GM18868 (cell line): Measurements from ENCODE around the gene DENND2D.
A peak's percentile ranks its signal among the peaks of the same experiment; 100 is the strongest.
"Not testable (repeated sequence)": the region's sequence is repeated elsewhere in the genome, so short reads cannot be mapped to it uniquely, and the experiment has no call there.

Source experiments
- ATAC-seq: cut with Tn5 transposase; IDR thresholded peaks from one replicate; pipeline ENCODE4 v1.9.1; 2021; ENCODE audit warnings: mild to moderate bottlenecking, moderate library complexity; ENCODE audit not compliant: unreplicated experiment

Gene DENND2D

DNA sequence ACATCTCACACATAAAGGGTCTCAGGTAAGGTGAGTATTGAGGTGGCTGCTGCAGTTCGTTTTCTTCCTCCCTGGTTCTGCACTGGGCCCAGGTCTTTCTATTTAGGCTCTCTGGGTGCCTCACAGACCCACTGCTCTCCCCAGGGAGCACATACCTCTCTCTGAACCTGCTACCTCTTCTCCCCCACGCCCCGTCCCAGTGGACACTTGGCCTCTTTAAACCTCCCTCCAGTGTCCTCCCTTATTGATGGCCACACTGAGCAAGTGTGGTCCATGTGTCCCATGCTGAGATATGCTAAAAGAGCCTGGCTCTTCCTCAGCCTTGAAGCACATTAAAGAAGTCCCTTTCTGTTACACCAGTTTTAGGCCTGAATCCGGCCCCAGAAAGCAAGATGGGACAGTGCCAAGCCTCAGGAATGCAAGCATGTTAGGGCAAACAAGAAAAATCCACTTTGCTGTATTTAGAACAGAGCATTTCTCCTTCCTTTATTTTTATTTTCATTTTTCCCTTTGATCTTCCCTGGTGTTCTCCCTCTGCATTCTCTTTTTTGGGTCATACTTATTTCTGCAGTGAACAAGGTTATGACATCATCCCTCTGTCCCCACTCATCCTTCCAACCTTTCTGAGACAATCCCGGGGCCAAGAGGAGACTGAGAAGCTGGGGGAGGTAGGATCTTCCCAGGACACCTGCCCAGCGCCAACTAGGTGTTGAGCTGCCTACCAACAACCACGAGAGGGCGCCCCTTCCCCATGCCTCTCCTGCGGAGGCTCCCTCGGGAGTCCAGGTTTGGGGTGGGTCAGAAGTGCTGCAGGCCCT, 22.1 kb upstream of the DENND2D start:
- ATAC-seq: no peak

DNA sequence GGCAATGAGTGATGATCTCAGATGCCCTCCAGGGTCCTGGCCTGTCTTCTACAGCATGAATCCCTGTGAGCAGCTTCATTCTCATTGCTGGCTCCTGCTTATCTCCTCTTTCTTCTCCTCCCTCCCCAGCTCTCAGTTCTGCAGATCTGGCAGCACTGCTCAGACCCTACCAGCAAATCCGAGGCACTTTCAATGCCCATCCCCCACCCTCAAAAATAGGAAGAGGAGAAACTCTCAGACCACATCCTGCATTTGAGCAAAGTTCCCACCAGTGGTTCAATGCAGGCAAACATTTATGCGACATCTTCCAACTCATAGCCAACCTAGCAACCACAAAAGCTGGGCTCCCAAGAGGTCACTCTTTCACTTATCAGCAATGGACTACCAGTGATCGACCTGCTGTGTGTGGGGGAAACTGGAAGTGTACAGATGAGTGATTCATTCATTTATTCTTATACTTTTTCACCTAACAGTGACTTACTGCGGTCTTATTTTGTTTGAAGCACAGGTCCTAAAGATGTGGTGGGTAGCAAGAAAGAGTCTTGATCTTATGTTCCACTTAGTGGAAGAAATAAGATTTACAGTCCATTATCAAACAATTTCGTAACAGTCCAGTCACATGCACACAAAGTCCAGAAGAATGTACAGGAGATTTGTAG, 21.3 kb upstream of the DENND2D start:
- peak; percentile 55 for ATAC-seq

DNA sequence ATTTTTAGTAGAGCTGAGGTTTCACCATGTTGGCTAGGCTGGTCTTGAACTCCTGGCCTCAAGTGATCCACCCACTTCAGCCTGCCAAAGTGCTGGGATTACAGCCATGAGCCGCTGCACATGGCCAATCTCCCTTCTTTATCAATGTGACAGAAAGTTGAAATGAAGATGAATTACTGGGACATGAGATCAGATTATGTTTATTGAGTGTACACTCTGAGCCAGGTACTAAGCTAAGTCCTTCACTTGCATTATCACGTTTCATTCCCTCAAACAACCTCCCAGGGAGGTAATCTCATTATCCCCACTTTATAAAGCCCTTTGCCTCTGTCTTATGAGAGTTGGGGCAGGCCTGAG, 20.8 kb upstream of the DENND2D start:
- no peak for ATAC-seq

DNA sequence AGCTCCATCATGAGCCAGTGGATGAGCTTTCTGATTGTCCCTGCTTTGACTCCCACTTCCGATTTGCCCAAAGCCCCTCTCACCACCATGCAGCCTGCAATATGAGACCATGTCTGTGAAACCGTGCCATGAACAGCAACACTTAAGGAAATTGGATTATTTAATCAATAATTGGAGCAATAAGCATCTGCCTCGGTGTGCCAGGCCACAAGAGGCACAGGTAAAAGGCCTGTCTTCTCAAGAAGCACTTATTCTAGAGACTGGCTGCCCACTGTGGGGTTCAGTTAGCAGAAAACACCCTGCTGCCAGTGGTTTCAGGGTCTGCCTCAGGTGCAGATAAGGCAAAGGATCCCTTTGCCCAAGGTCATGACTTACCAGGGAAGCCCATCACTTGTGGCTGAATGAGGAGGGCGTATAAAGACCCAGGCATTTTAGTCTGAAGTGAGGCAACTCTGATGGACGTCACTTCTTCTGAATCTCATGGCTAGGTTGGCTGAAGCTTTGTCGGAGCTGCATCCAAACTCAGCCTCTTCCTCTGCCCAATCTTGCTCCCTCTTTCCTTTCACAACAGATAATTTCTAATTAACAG, 19.9 kb upstream of the DENND2D start:
- no peak for ATAC-seq

DNA sequence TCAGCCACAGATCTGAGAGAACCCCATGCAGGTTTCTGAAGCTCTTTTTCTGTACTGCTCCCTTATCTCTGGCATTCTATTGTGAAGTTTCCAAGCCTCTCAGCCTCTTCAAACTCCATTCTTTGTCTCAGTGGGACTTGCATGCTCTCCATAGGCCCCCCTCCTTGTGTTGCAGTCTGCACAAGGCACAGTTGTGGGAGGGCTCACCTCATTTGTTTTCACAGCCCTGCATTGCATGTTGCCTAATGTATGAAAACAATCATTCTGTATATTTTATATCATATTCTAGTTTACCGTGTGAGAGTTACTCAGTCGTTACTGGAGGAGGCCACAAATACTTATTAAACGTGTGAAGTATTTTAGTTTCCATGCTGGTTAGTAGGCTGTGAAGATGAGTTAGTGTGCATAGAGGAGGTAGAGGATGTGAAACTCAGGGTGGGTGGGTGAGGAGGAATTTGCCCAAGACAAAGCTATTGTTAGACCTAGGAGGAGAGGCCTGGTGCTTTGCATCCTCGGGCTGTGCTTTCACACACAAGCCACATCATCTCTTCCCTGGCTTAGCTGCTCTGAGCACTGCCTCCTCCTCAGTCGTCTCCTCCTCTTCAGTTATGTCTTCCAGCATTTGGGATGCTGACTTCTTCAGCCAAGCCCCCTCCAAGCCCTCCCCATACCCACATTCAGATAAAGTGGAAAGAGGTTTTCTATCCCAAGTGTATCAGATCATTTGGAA, 19.3 kb upstream of the DENND2D start:
- ATAC-seq: peak; percentile 37

DNA sequence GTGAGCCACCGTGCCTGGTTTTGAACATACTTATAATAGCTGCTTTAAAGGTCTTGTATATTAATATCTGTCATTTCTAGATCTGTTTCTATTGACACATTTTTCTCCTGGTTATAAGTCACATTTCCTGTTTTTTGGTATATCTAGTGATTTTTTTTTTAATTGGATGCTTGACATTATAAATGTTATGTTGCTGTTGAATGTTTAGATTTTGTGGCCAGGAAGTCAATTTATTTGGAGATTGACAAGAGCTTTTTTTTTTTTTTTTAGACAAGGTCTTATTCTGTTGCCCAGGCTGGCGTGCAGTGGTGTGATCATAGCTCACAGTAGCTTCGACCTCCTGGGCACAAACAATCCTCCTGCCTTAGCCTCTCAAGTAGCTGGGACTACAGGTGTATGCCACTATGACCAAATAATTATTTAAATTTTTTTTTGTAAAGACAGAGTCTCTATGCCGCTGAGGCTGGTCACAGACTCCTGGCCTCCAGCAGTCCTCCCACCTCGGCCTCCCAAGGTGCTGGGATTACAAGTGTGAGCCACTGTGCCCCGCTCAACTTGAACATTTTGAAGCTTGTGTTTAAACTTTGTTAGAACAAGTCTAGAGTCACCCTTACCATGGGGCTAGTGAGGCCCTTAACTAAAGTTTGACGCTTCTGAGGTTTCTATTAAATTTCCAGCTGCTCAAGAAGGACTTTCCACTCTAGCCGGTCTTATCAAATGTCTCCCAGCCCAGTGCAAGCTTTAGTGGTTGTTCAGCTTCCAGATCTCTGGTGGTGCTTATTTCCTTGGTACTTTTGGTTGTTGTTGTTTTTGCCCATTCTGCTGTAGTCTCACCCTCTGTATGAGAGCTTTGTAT, 18.5 kb upstream of the DENND2D start:
- ATAC-seq: no peak

DNA sequence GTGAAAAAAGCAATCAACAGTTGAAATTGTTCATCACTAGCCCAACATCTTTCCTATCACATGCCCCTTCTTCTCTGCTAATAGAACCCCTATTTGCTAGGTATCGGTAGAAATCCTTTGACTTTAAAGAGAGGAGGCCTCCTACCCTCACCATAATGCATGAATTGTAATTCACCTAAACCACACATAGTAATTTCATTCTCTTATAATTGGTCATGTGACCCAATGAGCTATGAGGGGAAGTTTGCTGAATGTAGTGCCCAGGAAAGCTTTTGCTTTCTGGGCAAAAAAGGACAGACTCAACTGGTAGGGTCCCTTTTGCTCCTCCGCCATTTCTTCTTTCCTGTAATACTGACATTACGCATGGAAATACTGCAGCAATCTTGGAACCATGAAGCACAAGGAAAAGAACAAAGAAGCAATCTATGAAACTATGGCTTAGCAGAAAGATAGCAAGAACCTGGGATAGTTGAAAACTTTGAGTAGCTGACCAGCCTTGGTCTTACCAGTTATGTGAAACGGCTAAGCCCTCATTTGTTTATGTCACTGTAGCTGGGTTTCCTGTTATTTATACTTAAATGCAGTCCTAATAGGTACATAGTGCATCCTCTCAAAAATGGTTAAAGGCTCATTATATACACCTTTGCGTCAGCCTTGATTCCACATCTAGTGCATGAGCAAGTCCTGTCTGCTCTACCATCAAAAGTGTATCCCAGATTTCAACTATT, 16.9 kb upstream of the DENND2D start:
- no peak for ATAC-seq

DNA sequence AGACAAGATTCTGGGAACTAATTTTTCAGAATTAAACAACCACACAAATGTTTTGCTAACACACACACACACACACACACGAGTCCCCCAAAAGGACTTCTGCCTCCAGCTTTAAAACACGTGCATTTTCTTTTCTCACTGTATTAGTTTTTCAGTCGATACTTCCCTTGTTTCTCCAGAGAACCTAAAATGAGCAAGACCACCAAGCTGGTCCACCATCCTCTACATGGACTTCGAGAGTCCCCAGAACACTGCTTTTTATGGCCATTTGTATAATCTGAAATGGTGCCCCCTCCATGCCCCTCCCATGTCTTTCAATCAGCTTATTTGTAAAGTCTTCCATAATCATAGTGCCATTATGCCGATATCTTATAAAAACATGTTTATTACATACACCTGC, 16.3 kb upstream of the DENND2D start:
- no peak for ATAC-seq

DNA sequence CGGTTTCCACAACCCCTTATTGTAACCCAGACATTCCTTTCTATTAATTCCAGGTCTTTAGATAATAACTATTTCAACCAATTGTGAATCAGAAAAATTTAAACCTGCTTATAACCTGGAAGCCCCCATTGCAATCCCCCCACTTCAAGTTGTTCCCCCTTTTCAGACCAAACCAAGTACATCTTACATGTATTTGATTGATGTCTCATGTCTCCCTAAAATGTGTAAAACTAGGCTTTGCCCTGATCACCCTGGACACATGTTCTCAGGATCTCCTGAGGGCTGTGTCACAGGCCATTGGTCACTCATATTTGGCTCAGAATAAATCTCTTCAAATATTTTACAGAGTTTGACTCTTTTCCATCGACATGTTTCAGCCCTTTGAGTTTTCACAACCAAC, 14.8 kb upstream of the DENND2D start:
- ATAC-seq: not testable (repeated sequence)

DNA sequence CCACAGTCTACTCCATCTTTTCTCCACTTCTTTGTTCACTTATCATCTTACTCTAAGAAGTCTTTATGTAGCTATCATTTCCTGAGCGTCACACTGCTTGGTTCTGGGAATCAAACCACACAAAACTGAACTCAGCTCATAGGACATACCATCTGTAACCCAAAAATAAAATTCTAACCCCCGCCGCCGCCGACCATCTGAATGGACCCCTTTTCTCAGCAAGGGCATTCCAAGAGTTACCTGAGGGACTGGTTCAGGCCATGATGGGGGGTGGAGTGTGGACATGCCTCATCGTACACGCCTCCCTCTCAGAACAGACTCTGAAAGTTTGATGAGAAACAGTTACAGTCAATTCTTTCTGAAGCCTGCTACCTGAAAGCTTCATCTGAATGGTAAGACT, 14.4 kb upstream of the DENND2D start:
- no peak for ATAC-seq

DNA sequence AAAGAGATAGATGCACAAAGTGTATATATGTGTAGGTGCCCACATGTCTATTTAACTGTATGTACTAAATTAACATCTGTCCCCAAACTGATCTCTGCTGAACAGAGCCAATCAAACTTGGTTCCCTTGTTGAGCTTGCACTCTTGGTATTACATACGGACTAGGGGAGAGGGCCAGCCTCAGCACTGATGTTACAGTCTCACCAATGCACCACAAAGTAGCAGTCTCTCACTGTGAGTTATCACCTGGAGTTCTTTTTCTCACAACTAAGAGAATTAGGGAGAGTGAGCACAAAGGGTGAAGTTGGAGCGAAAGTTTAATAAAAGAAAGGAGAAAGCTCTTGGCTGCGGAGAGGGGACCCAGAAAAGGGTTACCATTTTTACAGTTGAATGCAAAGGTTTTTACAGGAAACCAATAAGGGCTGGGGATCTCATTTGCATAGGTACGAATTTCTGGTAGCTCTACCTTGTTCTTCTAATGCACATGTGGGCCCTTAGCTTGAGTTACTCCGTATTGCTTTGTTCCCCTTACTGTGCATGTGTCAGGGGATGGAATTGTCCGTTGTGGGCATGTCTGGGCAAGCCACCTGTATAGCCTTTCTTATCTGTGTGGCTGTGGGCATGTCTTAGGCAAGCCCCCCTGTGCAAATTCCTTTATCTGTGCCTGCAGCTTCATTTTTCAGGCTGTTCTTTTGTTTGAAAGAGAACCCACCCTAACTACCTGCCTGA, 13.8 kb upstream of the DENND2D start:
- no peak for ATAC-seq

DNA sequence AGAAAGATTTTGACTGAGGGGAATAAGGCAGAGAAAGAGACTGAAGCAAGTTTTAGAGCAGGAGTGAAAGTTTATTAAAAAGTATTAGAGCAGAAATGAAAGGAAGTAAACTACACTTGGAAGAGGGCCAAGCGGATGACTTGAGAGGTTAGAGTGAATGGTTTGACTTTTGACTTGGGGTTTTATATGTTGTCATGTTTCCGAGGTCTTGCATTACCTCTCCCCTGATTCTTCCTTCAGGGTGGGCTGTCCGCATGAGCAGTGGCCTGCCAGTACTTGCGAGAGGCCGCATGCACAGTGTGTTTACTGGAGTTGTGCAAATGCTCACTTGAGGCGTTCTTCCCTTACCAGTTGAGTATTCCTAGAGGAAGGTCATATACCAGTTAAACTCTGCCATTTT, 13.0 kb upstream of the DENND2D start:
- no peak for ATAC-seq

DNA sequence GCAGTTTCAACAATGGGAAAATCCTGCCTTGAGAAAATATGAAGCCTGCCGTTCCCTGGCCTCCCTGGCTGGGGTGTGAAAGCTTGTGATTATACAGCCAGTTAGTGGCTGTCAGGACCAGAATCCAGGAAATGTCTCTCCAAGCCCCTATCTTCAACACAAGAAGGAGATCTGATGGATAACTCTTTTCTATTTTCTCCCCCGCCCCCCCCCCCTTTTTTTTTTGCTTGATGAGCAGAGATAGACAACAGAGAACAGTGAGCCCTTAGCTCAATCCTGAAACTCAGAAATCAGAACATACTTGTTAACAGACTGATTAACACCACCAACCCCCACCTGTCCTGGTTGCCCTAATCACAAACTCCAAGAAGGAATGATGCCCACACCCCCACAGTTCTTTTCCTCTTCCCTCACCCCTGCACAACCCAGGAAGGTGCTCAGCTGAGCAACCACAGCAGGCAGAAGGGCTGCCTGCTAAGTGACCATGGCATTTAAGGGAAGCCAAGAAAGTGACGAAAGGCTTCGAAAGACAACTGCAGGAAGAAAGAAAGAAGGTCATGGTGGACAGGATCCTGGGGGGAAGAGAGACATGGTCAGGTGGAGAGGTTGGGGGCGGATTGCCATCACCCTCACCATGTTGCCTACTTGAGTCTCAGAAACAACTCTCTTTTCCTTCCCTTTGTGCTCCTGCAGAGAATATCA, 12.3 kb upstream of the DENND2D start:
- no peak for ATAC-seq

DNA sequence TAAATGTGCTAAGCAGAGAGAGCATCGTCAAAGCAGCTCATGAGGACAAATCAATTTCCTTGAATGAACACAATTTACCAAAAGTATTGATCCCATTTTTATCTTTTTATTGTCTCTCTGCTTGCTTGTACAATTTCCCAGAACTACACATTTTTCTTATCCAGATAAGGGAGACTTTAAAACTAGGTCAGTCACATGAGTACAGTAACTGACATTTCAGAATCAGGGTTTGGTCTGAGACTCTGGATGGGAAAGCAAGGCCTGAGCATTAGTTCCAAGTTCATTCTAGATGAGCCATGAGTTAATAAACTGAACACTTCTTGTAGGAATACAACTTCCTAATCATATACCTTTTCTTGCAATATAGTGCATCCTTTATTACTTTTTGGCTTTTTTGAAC, 11.5 kb upstream of the DENND2D start:
- ATAC-seq: no peak

DNA sequence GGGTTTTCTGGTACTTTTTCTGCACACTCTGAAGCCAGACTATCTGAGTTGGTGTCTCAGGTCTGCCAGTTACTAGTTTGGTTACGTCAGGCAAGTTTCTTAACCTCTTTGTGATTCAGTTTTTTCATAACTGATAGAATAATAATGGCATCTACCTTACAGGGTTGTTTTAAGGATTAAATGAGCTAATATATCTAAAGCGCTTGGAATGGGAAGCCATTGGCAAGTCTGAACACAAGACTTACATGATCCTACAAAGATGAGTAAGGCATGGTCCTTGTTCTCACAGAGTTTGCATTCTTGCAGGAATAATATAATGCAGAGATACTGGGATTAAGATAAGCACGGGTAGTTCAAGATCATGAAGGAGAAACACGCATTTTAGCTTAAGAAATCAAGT, 9.2 kb upstream of the DENND2D start:
- no peak for ATAC-seq

DNA sequence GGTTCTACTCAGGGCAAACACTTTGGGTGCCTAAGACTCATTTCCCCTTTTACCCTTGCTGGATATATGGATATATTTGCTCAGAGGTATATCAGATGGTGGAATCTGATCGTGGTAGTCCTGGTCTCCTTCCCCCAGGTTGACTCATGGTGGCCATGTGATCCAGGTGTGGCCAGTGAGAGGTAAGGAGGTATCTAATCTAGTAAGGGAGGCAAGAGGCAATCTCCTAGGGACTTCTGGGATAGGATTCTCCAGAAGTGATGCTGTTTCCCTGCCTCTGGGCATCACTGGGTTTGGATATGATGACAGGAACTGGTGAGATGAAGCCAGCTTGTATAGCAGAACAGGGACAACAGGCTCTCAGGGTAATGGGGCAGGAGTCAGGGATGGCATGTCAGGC, 8.5 kb upstream of the DENND2D start:
- no peak for ATAC-seq

DNA sequence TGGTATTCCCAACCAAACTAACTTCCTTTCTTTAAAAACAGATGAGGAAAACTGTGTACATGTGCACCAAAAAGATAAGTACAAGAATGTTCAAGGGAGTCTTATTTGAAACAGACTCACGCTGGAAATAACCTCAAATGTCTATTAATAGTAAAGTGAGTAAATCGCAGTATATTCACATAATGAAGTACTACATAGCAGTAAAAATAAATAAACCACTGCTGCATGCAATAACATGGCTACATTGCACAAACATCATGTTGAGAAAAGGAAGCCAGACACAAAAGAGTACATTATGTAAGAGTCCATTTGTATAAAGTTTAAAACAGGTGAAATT, 5.2 kb upstream of the DENND2D start:
- ATAC-seq: no peak

DNA sequence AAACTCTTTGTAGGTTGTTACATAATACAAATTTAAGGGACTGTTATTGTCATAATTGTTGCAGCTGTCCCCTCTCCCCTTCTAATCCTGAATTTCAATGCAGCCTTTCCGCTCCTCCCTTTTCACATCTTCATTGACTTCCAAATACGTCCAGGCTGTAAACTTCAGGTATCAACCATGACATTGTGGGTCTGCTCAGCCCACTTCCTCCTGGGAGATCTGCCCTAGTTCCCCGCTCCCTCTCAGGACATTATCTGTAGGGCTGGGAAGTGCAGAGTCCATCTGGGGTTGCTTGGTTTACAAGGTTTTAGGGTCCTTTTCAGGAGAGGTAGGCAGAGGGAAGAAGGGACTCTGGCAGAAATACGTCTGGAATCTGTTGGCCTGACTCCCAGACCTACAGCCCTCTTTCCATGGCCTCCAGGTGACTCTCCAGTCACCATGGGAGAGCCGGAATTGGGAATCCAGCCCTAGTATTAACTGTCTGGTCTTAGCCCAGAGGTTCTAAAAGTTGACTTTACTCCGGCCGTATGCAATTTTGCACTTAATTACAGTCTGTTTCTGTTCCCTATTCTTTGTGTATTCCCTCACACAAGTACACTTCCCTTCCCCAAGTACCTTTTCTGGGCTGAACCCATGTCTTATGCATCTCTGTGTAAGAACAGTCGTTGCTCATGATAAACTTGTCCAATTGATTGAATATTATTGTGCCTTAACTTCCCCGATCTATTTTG, 4.7 kb upstream of the DENND2D start:
- ATAC-seq: no peak
